HL-60 (cell line): ENCODE data around the gene CRTC3.

ENCODE experiments used
- DNase-seq, 2 experiments: peaks; one replicate each; pipeline ENCODE4 v3.0.0-alpha.2; 2010 to 2020; ENCODE audit warnings: low read depth in 1 of 2, low spot score in 1 of 2
- H3K27ac ChIP-seq: fragments of 250-450 bp; sonication (Bioruptor Pico); replicated peaks from 2 replicates; pipeline ENCODE4 v1.5.1; 2020; ENCODE audit warnings: mild to moderate bottlenecking, moderate library complexity
- H3K27me3 ChIP-seq: fragments of 250-450 bp; sonication (Bioruptor Pico); 2 replicates; pipeline ENCODE4 v1.5.1; 2021; ENCODE audit warnings: mild to moderate bottlenecking, moderate library complexity; ENCODE audit not compliant: insufficient read depth, poor library complexity, severe bottlenecking
- H3K4me3 ChIP-seq: replicated peaks from 2 replicates; pipeline ENCODE4 v1.5.1; 2011; ENCODE audit warnings: mild to moderate bottlenecking, control low read depth, low read length; ENCODE audit not compliant: insufficient read depth
- CTCF ChIP-seq: IDR thresholded peaks from one replicate; pipeline ENCODE4 v1.5.1; 2011; ENCODE audit warnings: low read length, control low read depth, inconsistent platforms; ENCODE audit not compliant: insufficient read depth
- GABPA ChIP-seq: IDR thresholded peaks from 2 replicates; pipeline ENCODE4 v1.6.1; 2012; ENCODE audit warnings: low read depth
- POLR2AphosphoS5 ChIP-seq: IDR thresholded peaks from 2 replicates; pipeline ENCODE4 v1.6.1; 2012; ENCODE audit warnings: low read depth
- REST ChIP-seq: IDR thresholded peaks from 2 replicates; pipeline ENCODE4 v1.6.1; 2012; ENCODE audit warnings: low read depth; ENCODE audit not compliant: insufficient replicate concordance
- SPI1 ChIP-seq: IDR thresholded peaks from 2 replicates; pipeline ENCODE4 v1.6.1; 2012; ENCODE audit warnings: low read depth, mild to moderate bottlenecking, borderline replicate concordance

The CRTC3 gene

DNA sequence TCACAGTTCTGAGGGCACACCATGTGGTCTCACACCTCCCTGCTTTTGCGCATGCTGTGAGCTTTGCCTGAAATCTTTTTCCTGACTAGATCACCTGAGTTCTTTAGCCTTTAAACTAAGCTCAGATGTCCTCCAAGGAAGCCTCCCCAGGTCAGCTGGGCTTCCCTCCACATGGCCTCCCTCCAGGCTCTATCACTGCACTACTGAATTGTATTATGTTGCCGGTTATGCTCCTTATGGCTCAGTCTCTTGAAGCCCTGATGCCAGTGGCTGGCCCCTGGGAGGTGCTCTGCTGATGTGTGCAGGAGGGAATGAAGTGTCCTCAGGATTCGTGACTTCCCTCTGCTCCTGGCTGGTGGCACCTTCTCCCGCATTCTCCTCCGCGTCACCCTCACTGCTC, 94.1 kb downstream of the CRTC3 start:
- TF ChIP-seq REST (no peak), CTCF (no peak), POLR2AphosphoS5 (no peak), GABPA (no peak), SPI1 (no peak)
- DNase-seq, result no peak
- no peaks in the 10 kb centered on the region for H3K27me3 ChIP-seq
- H3K4me3 ChIP-seq, result no peak overlapping the region
- H3K27ac ChIP-seq, result no peak overlapping the region

- no peaks in the 10 kb centered on the region for H3K27me3 ChIP-seq
- TF ChIP-seq POLR2AphosphoS5 (no peak), SPI1 (no peak), CTCF (no peak), GABPA (no peak), REST (no peak)
- no peak overlapping the region for H3K27ac ChIP-seq
- no peak for DNase-seq
- H3K4me3 ChIP-seq, result no peak overlapping the region
Measured at GRCh38 chr15:90624278-90624981, 94.7 kb downstream of the CRTC3 start.

DNA sequence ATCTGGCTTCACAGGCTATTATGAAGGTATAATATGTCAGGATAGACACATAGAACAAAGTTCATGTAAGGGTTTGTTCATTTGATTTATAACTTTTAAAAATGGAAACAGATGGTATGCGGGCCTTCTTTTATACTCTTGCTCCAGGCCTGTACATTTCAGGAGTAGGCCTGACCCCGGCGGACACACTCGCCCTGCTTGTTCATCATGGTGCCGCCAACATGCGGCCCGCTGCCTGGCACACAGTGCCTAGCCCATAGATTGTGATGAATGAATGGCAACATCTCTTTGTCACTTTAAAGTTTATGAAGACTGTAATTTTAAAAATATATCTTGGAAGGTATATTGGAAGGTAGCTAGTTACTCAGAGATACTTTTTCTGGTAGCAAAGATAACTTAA, 95.3 kb downstream of the CRTC3 start:
- DNase-seq, result no peak
- Histone ChIP-seq H3K4me3 (no peak overlapping the region), H3K27me3 (no peaks in the 10 kb centered on the region), H3K27ac (no peak overlapping the region)
- no peak for TF ChIP-seq REST
- no peak for TF ChIP-seq CTCF
